H1 (cell line): ENCODE measurements around the gene CDK5R2. TPM values are rescaled to one million over a fixed set of nuclear protein-coding genes. Genes with fewer than 3 reads are reported as not detected.
A peak's percentile ranks its signal among the peaks of the same experiment; 100 is the strongest.

Source experiments
- CTCF ChIA-PET: fragments of 300-600 bp; sonication (Branson Sonifier 250); formaldehyde crosslinking; loops from one replicate; lab custom pipeline; 2021; ENCODE audit not compliant: partially characterized antibody; lab: Charles Lee
- POLR2A ChIA-PET: fragments of 300-600 bp; sonication (Branson Sonifier 250); formaldehyde crosslinking; loops from one replicate; lab custom pipeline; 2021; ENCODE audit warnings: inconsistent platforms; ENCODE audit not compliant: partially characterized antibody; lab: Charles Lee
- DNase-seq, 2 experiments: peaks; one replicate each; pipeline versions ENCODE4 v3.0.0 to v3.0.0-alpha.2; 2010 to 2022; ENCODE audit warnings: low spot score in 2 of 2, low read depth in 1 of 2, mixed read lengths in 1 of 2
- FAIRE-seq: peaks from 2 replicates; lab custom pipeline; 2011; peaks lifted over from hg19 to GRCh38; lab: Jason Lieb, UNC
- H2AFZ ChIP-seq: 2 replicates; pipeline ENCODE4 v1.8.1; 2012; ENCODE audit warnings: low read length, inconsistent platforms
- H2AK5ac ChIP-seq: 2 replicates; pipeline ENCODE4 v1.6.1; 2013; ENCODE audit warnings: low read depth, low read length
- H2BK120ac ChIP-seq: replicated peaks from 2 replicates; pipeline ENCODE3; 2013; ENCODE audit warnings: low read depth, low read length, inconsistent platforms
- H2BK12ac ChIP-seq: 2 replicates; pipeline ENCODE4 v1.6.1; 2013; ENCODE audit warnings: low read depth, low read length
- H2BK15ac ChIP-seq: 2 replicates; pipeline ENCODE4 v1.6.1; 2013; ENCODE audit warnings: low read length
- H2BK20ac ChIP-seq: 2 replicates; pipeline ENCODE4 v1.6.1; 2013; ENCODE audit warnings: low read length
- H2BK5ac ChIP-seq: 2 replicates; pipeline ENCODE4 v1.6.1; 2013; ENCODE audit warnings: low read depth, low read length
- H3K14ac ChIP-seq: 2 replicates; pipeline ENCODE4 v1.6.1; 2013; ENCODE audit warnings: inconsistent platforms; ENCODE audit not compliant: insufficient read length
- H3K18ac ChIP-seq: 2 replicates; pipeline ENCODE4 v1.6.1; 2013; ENCODE audit warnings: low read length; ENCODE audit errors: extremely low read depth
- H3K23ac ChIP-seq: 2 replicates; pipeline ENCODE4 v1.6.1; 2013; ENCODE audit warnings: inconsistent platforms; ENCODE audit not compliant: insufficient read length
- H3K23me2 ChIP-seq: 2 replicates; pipeline ENCODE4 v1.6.1; 2013; ENCODE audit warnings: low read depth, low read length
- H3K27ac ChIP-seq: 2 replicates; pipeline ENCODE4 v1.6.1; 2011; ENCODE audit warnings: low read depth, low read length, inconsistent platforms
- H3K27me3 ChIP-seq, 4 experiments: replicated peaks in 1 of 4; 1 replicate in 1 of 4; 2 replicates in 3 of 4; pipeline versions ENCODE4 v1.6.1 to v1.8.1; 2011 to 2013; ENCODE audit warnings: low read length in 3 of 4, mild to moderate bottlenecking in 3 of 4, inconsistent platforms in 2 of 4, mixed read lengths in 2 of 4, moderate library complexity in 1 of 4; ENCODE audit not compliant: control insufficient read depth in 3 of 4, insufficient read depth in 3 of 4; ENCODE audit errors: extremely low read depth in 1 of 4
- H3K36me3 ChIP-seq, 4 experiments: 2 replicates each; pipeline versions ENCODE4 v1.6.1 to v1.8.1; 2011 to 2013; ENCODE audit warnings: mild to moderate bottlenecking in 4 of 4, low read length in 3 of 4, moderate library complexity in 2 of 4, control low read depth in 1 of 4, inconsistent platforms in 1 of 4; ENCODE audit not compliant: insufficient read depth in 4 of 4, control insufficient read depth in 2 of 4
- H3K4ac ChIP-seq: replicated peaks from 2 replicates; pipeline ENCODE3; 2013; ENCODE audit warnings: low read length, low read depth, mixed read lengths, inconsistent platforms; ENCODE audit not compliant: insufficient read length
- H3K4me1 ChIP-seq, 4 experiments: replicated peaks in 1 of 4; 1 replicate in 1 of 4; 2 replicates in 3 of 4; pipeline versions ENCODE4 v1.6.1 to v1.8.1; 2011 to 2013; ENCODE audit warnings: low read length in 3 of 4, inconsistent platforms in 2 of 4, mixed read lengths in 1 of 4; ENCODE audit not compliant: insufficient read depth in 4 of 4, control insufficient read depth in 3 of 4
- H3K4me2 ChIP-seq, 2 experiments: 2 replicates each; pipeline versions ENCODE4 v1.6.1 to v1.8.1; 2011 to 2013; ENCODE audit warnings: low read depth in 2 of 2, low read length in 2 of 2, control low read depth in 1 of 2, inconsistent platforms in 1 of 2, mild to moderate bottlenecking in 1 of 2; ENCODE audit not compliant: insufficient read depth in 1 of 2
- H3K4me3 ChIP-seq, 4 experiments: fragments of 200-600, 300-600 bp in 1 of 4; sonication (generic), shearing (Covaris generic), sonication (Bioruptor Twin) in 1 of 4; 2 replicates each; pipeline versions ENCODE4 v1.5.1 to v1.8.1; 2011 to 2016; ENCODE audit warnings: low read length in 4 of 4, low read depth in 3 of 4, control low read depth in 2 of 4, inconsistent platforms in 2 of 4, mild to moderate bottlenecking in 2 of 4, mixed read lengths in 1 of 4, moderate library complexity in 1 of 4; ENCODE audit not compliant: insufficient read depth in 2 of 4; ENCODE audit errors: extremely low read depth in 1 of 4
- H3K56ac ChIP-seq: replicated peaks from 2 replicates; pipeline ENCODE3; 2013; ENCODE audit warnings: low read depth, mild to moderate bottlenecking, mixed read lengths, low read length, inconsistent platforms; ENCODE audit not compliant: insufficient read length
- H3K79me1 ChIP-seq: 2 replicates; pipeline ENCODE4 v1.6.1; 2013; ENCODE audit warnings: low read depth, low read length, control low read depth
- H3K79me2 ChIP-seq, 2 experiments: 2 replicates each; pipeline versions ENCODE4 v1.6.1 to v1.8.1; 2012 to 2013; ENCODE audit warnings: low read length in 2 of 2, mild to moderate bottlenecking in 2 of 2, inconsistent platforms in 1 of 2; ENCODE audit not compliant: insufficient read depth in 2 of 2, control insufficient read depth in 1 of 2
- H3K9ac ChIP-seq, 4 experiments: replicated peaks in 1 of 4; 1 replicate in 1 of 4; 2 replicates in 3 of 4; pipeline versions ENCODE4 v1.6.1 to v1.8.1; 2011 to 2013; ENCODE audit warnings: low read depth in 3 of 4, low read length in 3 of 4, control low read depth in 2 of 4, mild to moderate bottlenecking in 2 of 4, moderate library complexity in 2 of 4, inconsistent platforms in 1 of 4; ENCODE audit errors: extremely low read depth in 1 of 4
- H3K9me3 ChIP-seq, 2 experiments: 2 replicates each; pipeline versions ENCODE4 v1.6.1 to v1.8.1; 2012 to 2013; ENCODE audit warnings: mild to moderate bottlenecking in 2 of 2, moderate library complexity in 2 of 2, control low read depth in 1 of 2, inconsistent platforms in 1 of 2, low read depth in 1 of 2, low read length in 1 of 2, mixed read lengths in 1 of 2; ENCODE audit not compliant: insufficient read depth in 2 of 2
- H4K20me1 ChIP-seq, 2 experiments: replicated peaks in 1 of 2; 2 replicates each; pipeline versions ENCODE3 to v1.8.1; 2011 to 2013; ENCODE audit warnings: inconsistent platforms in 2 of 2, low read length in 2 of 2, mild to moderate bottlenecking in 1 of 2; ENCODE audit not compliant: insufficient read depth in 2 of 2, control insufficient read depth in 1 of 2
- H4K5ac ChIP-seq: 2 replicates; pipeline ENCODE4 v1.6.1; 2013; ENCODE audit warnings: low read length, low read depth, mixed read lengths, inconsistent platforms; ENCODE audit not compliant: insufficient read length
- H4K8ac ChIP-seq: 2 replicates; pipeline ENCODE4 v1.8.0; 2013; ENCODE audit warnings: mild to moderate bottlenecking, moderate library complexity, low read length, inconsistent platforms; ENCODE audit not compliant: insufficient read depth; ENCODE audit errors: extremely low read depth
- H4K91ac ChIP-seq: replicated peaks from 2 replicates; pipeline ENCODE3; 2013; ENCODE audit warnings: low read length, mixed read lengths, inconsistent platforms; ENCODE audit not compliant: insufficient read length
- CEBPB ChIP-seq: IDR thresholded peaks from 2 replicates; pipeline ENCODE4 v1.6.1; 2012; ENCODE audit warnings: low read depth, low read length
- HDAC6 ChIP-seq: IDR thresholded peaks from one replicate; pipeline ENCODE4 v1.7.1; 2012; ENCODE audit warnings: low read depth, mild to moderate bottlenecking, inconsistent platforms, low read length, moderate library complexity
- JUN ChIP-seq: IDR thresholded peaks from 2 replicates; pipeline ENCODE4 v1.6.1; 2011; ENCODE audit warnings: low read depth, mild to moderate bottlenecking, improper control_type of control experiment, low read length
- KDM5A ChIP-seq: fragments of 200-600 bp; IDR thresholded peaks from 2 replicates; pipeline ENCODE4 v1.7.1; 2012; ENCODE audit warnings: mild to moderate bottlenecking, low read length, inconsistent platforms, mixed read lengths
- NANOG ChIP-seq: IDR thresholded peaks from 2 replicates; pipeline ENCODE4 v1.6.1; 2011; ENCODE audit warnings: low read length, low read depth, mild to moderate bottlenecking, inconsistent platforms; ENCODE audit not compliant: insufficient read depth, poor library complexity, severe bottlenecking
- POLR2A ChIP-seq, 2 experiments: IDR thresholded peaks; 1 replicate in 1 of 2; 2 replicates in 1 of 2; pipeline ENCODE4 v1.6.1; 2011; ENCODE audit warnings: low read depth in 2 of 2, low read length in 2 of 2, mild to moderate bottlenecking in 2 of 2; ENCODE audit errors: control extremely low read depth in 1 of 2
- RBBP5 ChIP-seq: IDR thresholded peaks from 2 replicates; pipeline ENCODE4 v1.7.1; 2012; ENCODE audit warnings: low read depth, mild to moderate bottlenecking, inconsistent platforms, low read length, moderate library complexity, borderline replicate concordance
- SAP30 ChIP-seq: fragments of 300-600 bp; sonication (generic); IDR thresholded peaks from 2 replicates; pipeline ENCODE4 v1.7.1; 2012; ENCODE audit warnings: low read length, moderate library complexity, mild to moderate bottlenecking, inconsistent platforms; ENCODE audit not compliant: insufficient read depth, insufficient replicate concordance
- TEAD4 ChIP-seq: IDR thresholded peaks from 2 replicates; pipeline ENCODE4 v1.6.1; 2012; ENCODE audit warnings: low read depth, low read length, inconsistent platforms, mixed read lengths
- WGBS, 2 experiments: shearing (Covaris generic) in 1 of 2; methylation state at CpG; one replicate each; pipeline versions ENCODE4 v1.1.6 to v1.1.7; 2013 to 2015; ENCODE audit warnings: low lambda C conversion rate in 2 of 2, mixed read lengths in 2 of 2, inconsistent platforms in 1 of 2, low coverage in 1 of 2, missing lambda C conversion rate in 1 of 2; ENCODE audit not compliant: insufficient replicate concordance in 2 of 2, insufficient coverage in 1 of 2, insufficient read length in 1 of 2; ENCODE audit errors: extremely low coverage in 1 of 2, missing lambda C conversion rate in 1 of 2; 5-methylcytosine and 5-hydroxymethylcytosine counted together
- polyA plus RNA-seq, 7 experiments: library from polyadenylated mRNA; depleted of rRNA in 3 of 7; stranded (reverse) in 5 of 7; unstranded in 2 of 7; fragments of >200 nt in 5 of 7; fragments of 200-250 nt in 2 of 7; gene quantifications; 1 replicate in 5 of 7; 2 replicates in 1 of 7; 4 replicates in 1 of 7; pipeline versions ENCODE4 v1.2.1 to v1.2.3, GENCODE V29; 2011 to 2013; ENCODE audit warnings: missing spikeins in 2 of 7, mixed read lengths in 2 of 7
- total RNA-seq: library from RNA; stranded (reverse); fragmentation: NEBNext Ultra II Directional; extraction: Animal tissue kit (Norgen Biotek cat#: 25700); gene quantifications from 2 replicates; pipeline ENCODE4 v1.2.1, GENCODE V29; 2021
- TF ChIP-seq, protein P1 (sequence below), 3 experiments: IDR thresholded peaks; 1 replicate in 2 of 3; 2 replicates in 1 of 3; pipeline versions ENCODE4 v1.5.1 to v1.6.1; 2011; ENCODE audit warnings: low read length in 3 of 3, mild to moderate bottlenecking in 3 of 3, inconsistent platforms in 2 of 3, low read depth in 1 of 3, moderate library complexity in 1 of 3; ENCODE audit not compliant: insufficient read depth in 1 of 3; ENCODE audit errors: control extremely low read depth in 1 of 3

Gene CDK5R2
- total and polyA plus RNA-seq, 2 of the 8 experiments (the other 6 are each of a cell fraction or from before 2014, with no cell fraction given), result 0.14 TPM; not detected in 1

DNA sequence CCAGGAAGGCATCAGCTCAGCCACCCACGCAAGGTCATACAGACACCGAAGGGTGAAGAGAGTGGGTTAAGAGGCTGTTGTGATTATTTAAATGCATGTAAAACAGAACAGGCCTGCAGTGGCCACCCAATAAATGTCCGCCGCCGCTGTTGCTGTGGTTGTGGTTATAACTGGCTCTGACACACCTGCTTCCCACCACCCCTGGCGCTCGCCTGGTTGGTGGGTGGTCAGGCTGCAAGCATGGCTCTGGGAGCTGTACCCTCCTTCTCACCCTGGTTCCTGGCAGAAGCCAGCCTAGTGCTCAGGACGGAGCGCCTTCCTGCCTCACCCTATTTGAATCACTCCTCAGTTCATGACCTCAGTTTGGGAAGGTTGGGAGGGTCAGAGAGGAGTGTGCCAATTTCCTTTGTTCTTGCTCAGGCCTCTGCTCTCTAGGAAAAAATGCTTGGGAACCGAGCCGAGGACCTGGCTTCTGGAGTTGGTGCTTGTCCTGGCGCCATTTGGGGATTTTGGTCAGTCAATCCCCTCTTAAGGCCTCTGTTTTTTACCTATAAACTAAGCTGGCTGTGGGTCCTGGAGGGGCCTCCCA, 39.0 kb downstream of the CDK5R2 start:
- no peaks in the 10 kb centered on the region for H3K9me3 ChIP-seq
- no peak overlapping the region for H2AK5ac ChIP-seq
- peaks cover 0 to 44% (median 29%) of the 10 kb centered on the region in 4 experiments; a peak in 6 of 7 replicates for H3K4me1 ChIP-seq
- peak overlapping the region; percentile 78; the same call in 1 of the 2 replicates for H2BK5ac ChIP-seq
- H2BK20ac ChIP-seq, result peak overlapping the region; percentile 32; the same call in 1 of the 2 replicates
- H2BK15ac ChIP-seq, result peak overlapping the region; percentile 2; the same call in 1 of the 2 replicates
- H3K79me1 ChIP-seq, result no peaks in the 10 kb centered on the region
- FAIRE-seq (no peak), DNase-seq (no peak)
- H3K4ac ChIP-seq, result no peak overlapping the region
- H4K5ac ChIP-seq, result no peak overlapping the region
- no peak overlapping the region for H3K27ac ChIP-seq
- H3K4me2 ChIP-seq, result no peak overlapping the region; a peak in 1 of 4 replicates
- H3K4me3 ChIP-seq, result no peak overlapping the region
- H3K23ac ChIP-seq, result no peak overlapping the region
- no peak overlapping the region for H3K56ac ChIP-seq
- CTCF ChIA-PET, result interaction anchor here (0.9 to 19.5 kb wide), 8 partner anchors 9 to 156 kb away, joined by 3 to 284 read pairs (median 6); partner anchors contain the start of gene FEV
- H3K36me3 ChIP-seq, result peaks cover 0 to 5% (median 0%) of the 10 kb centered on the region in 4 experiments; a peak in 1 of 8 replicates
- no peak overlapping the region for H2AFZ ChIP-seq
- H4K20me1 ChIP-seq, result peaks cover 19 to 20% of the 10 kb centered on the region in 2 experiments
- POLR2A ChIA-PET, result interaction anchor here (1.3 to 1.8 kb wide), 2 partner anchors 10 to 117 kb away, joined by 3 to 4 read pairs; no protein-coding TSS in a partner anchor
- no peak overlapping the region for H3K14ac ChIP-seq
- peak overlapping the region; percentile 92; the same call in 1 of the 2 replicates for H2BK12ac ChIP-seq
- H4K8ac ChIP-seq, result no peak overlapping the region
- TF ChIP-seq POLR2A (IDR thresholded peaks at IDR 0.05; ENCODE audit: control extremely low read depth in 1 of 2, low read depth in 2 of 2, low read length in 2 of 2) (no peak), CEBPB (no peak), SAP30 (no peak), TEAD4 (no peak), RBBP5 (no peak), NANOG (no peak), KDM5A (no peak), HDAC6 (no peak), JUN (no peak)
- TF ChIP-seq, protein P1, sequence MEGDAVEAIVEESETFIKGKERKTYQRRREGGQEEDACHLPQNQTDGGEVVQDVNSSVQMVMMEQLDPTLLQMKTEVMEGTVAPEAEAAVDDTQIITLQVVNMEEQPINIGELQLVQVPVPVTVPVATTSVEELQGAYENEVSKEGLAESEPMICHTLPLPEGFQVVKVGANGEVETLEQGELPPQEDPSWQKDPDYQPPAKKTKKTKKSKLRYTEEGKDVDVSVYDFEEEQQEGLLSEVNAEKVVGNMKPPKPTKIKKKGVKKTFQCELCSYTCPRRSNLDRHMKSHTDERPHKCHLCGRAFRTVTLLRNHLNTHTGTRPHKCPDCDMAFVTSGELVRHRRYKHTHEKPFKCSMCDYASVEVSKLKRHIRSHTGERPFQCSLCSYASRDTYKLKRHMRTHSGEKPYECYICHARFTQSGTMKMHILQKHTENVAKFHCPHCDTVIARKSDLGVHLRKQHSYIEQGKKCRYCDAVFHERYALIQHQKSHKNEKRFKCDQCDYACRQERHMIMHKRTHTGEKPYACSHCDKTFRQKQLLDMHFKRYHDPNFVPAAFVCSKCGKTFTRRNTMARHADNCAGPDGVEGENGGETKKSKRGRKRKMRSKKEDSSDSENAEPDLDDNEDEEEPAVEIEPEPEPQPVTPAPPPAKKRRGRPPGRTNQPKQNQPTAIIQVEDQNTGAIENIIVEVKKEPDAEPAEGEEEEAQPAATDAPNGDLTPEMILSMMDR (IDR thresholded peaks at IDR 0.05; ENCODE audit: control extremely low read depth in 1 of 3, insufficient read depth in 1 of 3, low read depth in 1 of 3, low read length in 3 of 3), result no peak
- TF ChIP-seq, all 59 proteins: peak for 0
- Histone ChIP-seq H4K91ac (no peak overlapping the region), H3K9ac (no peak overlapping the region), H2BK120ac (no peak overlapping the region), H3K23me2 (peaks cover 12% of the 10 kb centered on the region; the same call in 1 of the 2 replicates), H3K18ac (no peak overlapping the region), H3K79me2 (no peaks in the 10 kb centered on the region), H3K27me3 (peaks cover 96 to 100% (median 98%) of the 10 kb centered on the region in 4 experiments)
- 73% methylated on average over 12 of the region's 12 CpGs; no CpG with 5 or more reads in 1 of the 2 experiments for WGBS, 2 experiments
